Mammary epithelial cell (primary cell): Measurements from ENCODE around the gene ALKAL2.

Experiments
- EZH2 ChIP-seq: IDR thresholded peaks from 2 replicates; pipeline ENCODE4 v1.6.1; 2012; ENCODE audit warnings: low read length, inconsistent platforms, borderline replicate concordance
- TF ChIP-seq, protein P1 (sequence below), 2 donors: IDR thresholded peaks in 1 of 2; conservative IDR thresholded peaks in 1 of 2; 2 replicates each; pipeline ENCODE4 v1.5.1; 2011 to 2012; ENCODE audit warnings: inconsistent platforms in 2 of 2, low read length in 2 of 2, mild to moderate bottlenecking in 2 of 2, control low read depth in 1 of 2, low read depth in 1 of 2; ENCODE audit not compliant: insufficient read depth in 1 of 2; ENCODE audit errors: extremely low read depth in 1 of 2

DNA sequence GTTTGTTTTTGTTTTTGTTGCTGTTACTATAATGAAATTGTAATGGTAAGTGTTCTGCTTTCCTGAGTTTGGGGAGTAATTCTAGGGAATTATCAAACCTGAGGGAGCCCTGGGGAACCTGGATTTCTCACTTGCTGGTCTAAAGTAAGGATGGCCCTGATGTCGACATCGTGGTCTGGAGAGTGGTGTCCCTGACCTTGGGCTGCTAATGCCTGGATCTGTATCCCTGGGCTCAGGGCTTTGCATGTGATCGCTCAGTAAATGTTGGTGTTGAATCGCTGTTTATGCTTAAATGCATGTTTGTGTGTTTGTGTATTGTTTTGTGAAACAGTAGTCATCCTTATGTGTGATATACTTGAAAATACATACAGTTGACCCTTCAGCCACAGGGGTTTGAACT, 17.0 kb downstream of the ALKAL2 start:
- TF ChIP-seq, protein P1, sequence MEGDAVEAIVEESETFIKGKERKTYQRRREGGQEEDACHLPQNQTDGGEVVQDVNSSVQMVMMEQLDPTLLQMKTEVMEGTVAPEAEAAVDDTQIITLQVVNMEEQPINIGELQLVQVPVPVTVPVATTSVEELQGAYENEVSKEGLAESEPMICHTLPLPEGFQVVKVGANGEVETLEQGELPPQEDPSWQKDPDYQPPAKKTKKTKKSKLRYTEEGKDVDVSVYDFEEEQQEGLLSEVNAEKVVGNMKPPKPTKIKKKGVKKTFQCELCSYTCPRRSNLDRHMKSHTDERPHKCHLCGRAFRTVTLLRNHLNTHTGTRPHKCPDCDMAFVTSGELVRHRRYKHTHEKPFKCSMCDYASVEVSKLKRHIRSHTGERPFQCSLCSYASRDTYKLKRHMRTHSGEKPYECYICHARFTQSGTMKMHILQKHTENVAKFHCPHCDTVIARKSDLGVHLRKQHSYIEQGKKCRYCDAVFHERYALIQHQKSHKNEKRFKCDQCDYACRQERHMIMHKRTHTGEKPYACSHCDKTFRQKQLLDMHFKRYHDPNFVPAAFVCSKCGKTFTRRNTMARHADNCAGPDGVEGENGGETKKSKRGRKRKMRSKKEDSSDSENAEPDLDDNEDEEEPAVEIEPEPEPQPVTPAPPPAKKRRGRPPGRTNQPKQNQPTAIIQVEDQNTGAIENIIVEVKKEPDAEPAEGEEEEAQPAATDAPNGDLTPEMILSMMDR (conservative IDR thresholded peaks at IDR 0.05 in 1 of 2, IDR thresholded peaks at IDR 0.05 in 1 of 2; ENCODE audit: extremely low read depth in 1 of 2, insufficient read depth in 1 of 2, low read depth in 1 of 2, low read length in 2 of 2) = no peak
- TF ChIP-seq EZH2 = no peak
